H1 (cell line): ENCODE results near the gene COL11A2. TPM values are rescaled to one million over a fixed set of nuclear protein-coding genes. Genes with fewer than 3 reads are reported as not detected.
A peak's percentile ranks its signal among the peaks of the same experiment; 100 is the strongest.

Experiments
- CTCF ChIA-PET: fragments of 300-600 bp; sonication (Branson Sonifier 250); formaldehyde crosslinking; loops from one replicate; lab custom pipeline; 2021; ENCODE audit not compliant: partially characterized antibody; lab: Charles Lee
- POLR2A ChIA-PET: fragments of 300-600 bp; sonication (Branson Sonifier 250); formaldehyde crosslinking; loops from one replicate; lab custom pipeline; 2021; ENCODE audit warnings: inconsistent platforms; ENCODE audit not compliant: partially characterized antibody; lab: Charles Lee
- DNase-seq, 2 experiments: peaks; one replicate each; pipeline versions ENCODE4 v3.0.0 to v3.0.0-alpha.2; 2010 to 2022; ENCODE audit warnings: low spot score in 2 of 2, low read depth in 1 of 2, mixed read lengths in 1 of 2
- FAIRE-seq: peaks from 2 replicates; lab custom pipeline; 2011; peaks lifted over from hg19 to GRCh38; lab: Jason Lieb, UNC
- H2AFZ ChIP-seq: 2 replicates; pipeline ENCODE4 v1.8.1; 2012; ENCODE audit warnings: low read length, inconsistent platforms
- H2AK5ac ChIP-seq: 2 replicates; pipeline ENCODE4 v1.6.1; 2013; ENCODE audit warnings: low read depth, low read length
- H2BK120ac ChIP-seq: replicated peaks from 2 replicates; pipeline ENCODE3; 2013; ENCODE audit warnings: low read depth, low read length, inconsistent platforms
- H2BK12ac ChIP-seq: 2 replicates; pipeline ENCODE4 v1.6.1; 2013; ENCODE audit warnings: low read depth, low read length
- H2BK15ac ChIP-seq: 2 replicates; pipeline ENCODE4 v1.6.1; 2013; ENCODE audit warnings: low read length
- H2BK20ac ChIP-seq: 2 replicates; pipeline ENCODE4 v1.6.1; 2013; ENCODE audit warnings: low read length
- H2BK5ac ChIP-seq: 2 replicates; pipeline ENCODE4 v1.6.1; 2013; ENCODE audit warnings: low read depth, low read length
- H3K14ac ChIP-seq: 2 replicates; pipeline ENCODE4 v1.6.1; 2013; ENCODE audit warnings: inconsistent platforms; ENCODE audit not compliant: insufficient read length
- H3K18ac ChIP-seq: 2 replicates; pipeline ENCODE4 v1.6.1; 2013; ENCODE audit warnings: low read length; ENCODE audit errors: extremely low read depth
- H3K23ac ChIP-seq: 2 replicates; pipeline ENCODE4 v1.6.1; 2013; ENCODE audit warnings: inconsistent platforms; ENCODE audit not compliant: insufficient read length
- H3K23me2 ChIP-seq: 2 replicates; pipeline ENCODE4 v1.6.1; 2013; ENCODE audit warnings: low read depth, low read length
- H3K27ac ChIP-seq: 2 replicates; pipeline ENCODE4 v1.6.1; 2011; ENCODE audit warnings: low read depth, low read length, inconsistent platforms
- H3K27me3 ChIP-seq, 4 experiments: replicated peaks in 1 of 4; 1 replicate in 1 of 4; 2 replicates in 3 of 4; pipeline versions ENCODE4 v1.6.1 to v1.8.1; 2011 to 2013; ENCODE audit warnings: low read length in 3 of 4, mild to moderate bottlenecking in 3 of 4, inconsistent platforms in 2 of 4, mixed read lengths in 2 of 4, moderate library complexity in 1 of 4; ENCODE audit not compliant: control insufficient read depth in 3 of 4, insufficient read depth in 3 of 4; ENCODE audit errors: extremely low read depth in 1 of 4
- H3K36me3 ChIP-seq, 4 experiments: 2 replicates each; pipeline versions ENCODE4 v1.6.1 to v1.8.1; 2011 to 2013; ENCODE audit warnings: mild to moderate bottlenecking in 4 of 4, low read length in 3 of 4, moderate library complexity in 2 of 4, control low read depth in 1 of 4, inconsistent platforms in 1 of 4; ENCODE audit not compliant: insufficient read depth in 4 of 4, control insufficient read depth in 2 of 4
- H3K4ac ChIP-seq: replicated peaks from 2 replicates; pipeline ENCODE3; 2013; ENCODE audit warnings: low read length, low read depth, mixed read lengths, inconsistent platforms; ENCODE audit not compliant: insufficient read length
- H3K4me1 ChIP-seq, 4 experiments: replicated peaks in 1 of 4; 1 replicate in 1 of 4; 2 replicates in 3 of 4; pipeline versions ENCODE4 v1.6.1 to v1.8.1; 2011 to 2013; ENCODE audit warnings: low read length in 3 of 4, inconsistent platforms in 2 of 4, mixed read lengths in 1 of 4; ENCODE audit not compliant: insufficient read depth in 4 of 4, control insufficient read depth in 3 of 4
- H3K4me2 ChIP-seq, 2 experiments: 2 replicates each; pipeline versions ENCODE4 v1.6.1 to v1.8.1; 2011 to 2013; ENCODE audit warnings: low read depth in 2 of 2, low read length in 2 of 2, control low read depth in 1 of 2, inconsistent platforms in 1 of 2, mild to moderate bottlenecking in 1 of 2; ENCODE audit not compliant: insufficient read depth in 1 of 2
- H3K4me3 ChIP-seq, 4 experiments: fragments of 200-600, 300-600 bp in 1 of 4; sonication (generic), shearing (Covaris generic), sonication (Bioruptor Twin) in 1 of 4; 2 replicates each; pipeline versions ENCODE4 v1.5.1 to v1.8.1; 2011 to 2016; ENCODE audit warnings: low read length in 4 of 4, low read depth in 3 of 4, control low read depth in 2 of 4, inconsistent platforms in 2 of 4, mild to moderate bottlenecking in 2 of 4, mixed read lengths in 1 of 4, moderate library complexity in 1 of 4; ENCODE audit not compliant: insufficient read depth in 2 of 4; ENCODE audit errors: extremely low read depth in 1 of 4
- H3K56ac ChIP-seq: replicated peaks from 2 replicates; pipeline ENCODE3; 2013; ENCODE audit warnings: low read depth, mild to moderate bottlenecking, mixed read lengths, low read length, inconsistent platforms; ENCODE audit not compliant: insufficient read length
- H3K79me1 ChIP-seq: 2 replicates; pipeline ENCODE4 v1.6.1; 2013; ENCODE audit warnings: low read depth, low read length, control low read depth
- H3K79me2 ChIP-seq, 2 experiments: 2 replicates each; pipeline versions ENCODE4 v1.6.1 to v1.8.1; 2012 to 2013; ENCODE audit warnings: low read length in 2 of 2, mild to moderate bottlenecking in 2 of 2, inconsistent platforms in 1 of 2; ENCODE audit not compliant: insufficient read depth in 2 of 2, control insufficient read depth in 1 of 2
- H3K9ac ChIP-seq, 4 experiments: replicated peaks in 1 of 4; 1 replicate in 1 of 4; 2 replicates in 3 of 4; pipeline versions ENCODE4 v1.6.1 to v1.8.1; 2011 to 2013; ENCODE audit warnings: low read depth in 3 of 4, low read length in 3 of 4, control low read depth in 2 of 4, mild to moderate bottlenecking in 2 of 4, moderate library complexity in 2 of 4, inconsistent platforms in 1 of 4; ENCODE audit errors: extremely low read depth in 1 of 4
- H3K9me3 ChIP-seq, 2 experiments: 2 replicates each; pipeline versions ENCODE4 v1.6.1 to v1.8.1; 2012 to 2013; ENCODE audit warnings: mild to moderate bottlenecking in 2 of 2, moderate library complexity in 2 of 2, control low read depth in 1 of 2, inconsistent platforms in 1 of 2, low read depth in 1 of 2, low read length in 1 of 2, mixed read lengths in 1 of 2; ENCODE audit not compliant: insufficient read depth in 2 of 2
- H4K20me1 ChIP-seq, 2 experiments: replicated peaks in 1 of 2; 2 replicates each; pipeline versions ENCODE3 to v1.8.1; 2011 to 2013; ENCODE audit warnings: inconsistent platforms in 2 of 2, low read length in 2 of 2, mild to moderate bottlenecking in 1 of 2; ENCODE audit not compliant: insufficient read depth in 2 of 2, control insufficient read depth in 1 of 2
- H4K5ac ChIP-seq: 2 replicates; pipeline ENCODE4 v1.6.1; 2013; ENCODE audit warnings: low read length, low read depth, mixed read lengths, inconsistent platforms; ENCODE audit not compliant: insufficient read length
- H4K8ac ChIP-seq: 2 replicates; pipeline ENCODE4 v1.8.0; 2013; ENCODE audit warnings: mild to moderate bottlenecking, moderate library complexity, low read length, inconsistent platforms; ENCODE audit not compliant: insufficient read depth; ENCODE audit errors: extremely low read depth
- H4K91ac ChIP-seq: replicated peaks from 2 replicates; pipeline ENCODE3; 2013; ENCODE audit warnings: low read length, mixed read lengths, inconsistent platforms; ENCODE audit not compliant: insufficient read length
- JUN ChIP-seq: IDR thresholded peaks from 2 replicates; pipeline ENCODE4 v1.6.1; 2011; ENCODE audit warnings: low read depth, mild to moderate bottlenecking, improper control_type of control experiment, low read length
- KDM1A ChIP-seq: fragments of 200-600, 300-600 bp; sonication (generic); IDR thresholded peaks from 2 replicates; pipeline ENCODE4 v1.7.1; 2016; ENCODE audit warnings: mild to moderate bottlenecking, low read length, borderline replicate concordance
- SP2 ChIP-seq: IDR thresholded peaks from 2 replicates; pipeline ENCODE4 v1.6.1; 2012; ENCODE audit warnings: mild to moderate bottlenecking, low read length, inconsistent platforms
- SUZ12 ChIP-seq: fragments of 200-600 bp; sonication (generic); IDR thresholded peaks from 2 replicates; pipeline ENCODE4 v1.6.1; 2012; ENCODE audit warnings: mild to moderate bottlenecking, inconsistent platforms, low read length, moderate library complexity, mixed read lengths
- WGBS, 2 experiments: shearing (Covaris generic) in 1 of 2; methylation state at CpG; one replicate each; pipeline versions ENCODE4 v1.1.6 to v1.1.7; 2013 to 2015; ENCODE audit warnings: low lambda C conversion rate in 2 of 2, mixed read lengths in 2 of 2, inconsistent platforms in 1 of 2, low coverage in 1 of 2, missing lambda C conversion rate in 1 of 2; ENCODE audit not compliant: insufficient replicate concordance in 2 of 2, insufficient coverage in 1 of 2, insufficient read length in 1 of 2; ENCODE audit errors: extremely low coverage in 1 of 2, missing lambda C conversion rate in 1 of 2; 5-methylcytosine and 5-hydroxymethylcytosine counted together
- polyA plus RNA-seq, 7 experiments: library from polyadenylated mRNA; depleted of rRNA in 3 of 7; stranded (reverse) in 5 of 7; unstranded in 2 of 7; fragments of >200 nt in 5 of 7; fragments of 200-250 nt in 2 of 7; gene quantifications; 1 replicate in 5 of 7; 2 replicates in 1 of 7; 4 replicates in 1 of 7; pipeline versions ENCODE4 v1.2.1 to v1.2.3, GENCODE V29; 2011 to 2013; ENCODE audit warnings: missing spikeins in 2 of 7, mixed read lengths in 2 of 7
- total RNA-seq: library from RNA; stranded (reverse); fragmentation: NEBNext Ultra II Directional; extraction: Animal tissue kit (Norgen Biotek cat#: 25700); gene quantifications from 2 replicates; pipeline ENCODE4 v1.2.1, GENCODE V29; 2021
- TF ChIP-seq, protein P1 (sequence below): IDR thresholded peaks from 2 replicates; pipeline ENCODE4 v1.6.1; 2011; ENCODE audit warnings: low read length, improper control_type of control experiment

COL11A2 gene
- total and polyA plus RNA-seq, 2 of the 8 experiments (the other 6 are each of a cell fraction or from before 2014, with no cell fraction given), result 2.8 to 3.8 TPM

DNA sequence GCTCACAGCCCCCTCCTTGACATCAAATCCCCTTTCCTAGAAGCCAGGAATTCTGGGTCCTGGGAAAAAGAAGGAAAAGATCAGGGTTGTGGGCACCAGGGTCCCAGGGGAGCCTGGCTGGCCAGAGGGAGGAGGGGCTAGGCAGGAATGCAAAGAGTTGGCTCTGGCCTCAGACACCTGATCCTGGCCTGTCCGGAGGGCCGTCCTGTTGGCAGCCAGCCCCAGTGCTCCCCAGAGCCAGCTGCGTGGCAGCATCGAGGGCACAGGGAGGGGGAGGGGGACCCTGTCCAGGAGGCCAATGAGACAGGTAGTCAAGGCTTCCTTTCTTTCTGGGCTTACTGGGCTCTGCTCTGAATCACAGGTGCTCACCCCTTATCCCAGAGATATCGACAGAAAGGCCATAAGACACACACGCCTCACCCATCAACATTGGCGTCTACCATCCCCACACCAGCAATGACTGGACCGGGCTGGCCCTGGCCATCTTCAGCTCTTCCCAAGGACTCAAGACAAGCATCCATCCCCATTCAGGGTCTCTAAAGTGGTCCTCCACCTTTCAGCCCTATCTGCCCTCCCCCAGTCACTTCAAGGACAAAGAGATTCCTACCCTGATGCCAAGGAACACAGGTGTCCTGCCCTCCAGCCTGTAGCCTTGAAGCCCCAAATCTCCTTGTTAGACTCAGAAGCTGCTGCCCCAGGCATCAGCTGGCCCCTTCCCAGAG lies 723 bp downstream of the COL11A2 start:
- peaks cover 0 to 8% (median 7%) of the 10 kb centered on the region in 4 experiments; a peak in 6 of 7 replicates for H3K4me1 ChIP-seq
- H3K23ac ChIP-seq, result no peak overlapping the region
- no peaks in the 10 kb centered on the region for H3K79me1 ChIP-seq
- H3K4me2 ChIP-seq, result peak overlapping the region; percentile 78 to 96
- peaks cover 0 to 17% (median 15%) of the 10 kb centered on the region in 4 experiments; a peak in 6 of 7 replicates for H3K27me3 ChIP-seq
- H3K36me3 ChIP-seq, result peaks cover 0 to 13% (median 6%) of the 10 kb centered on the region in 4 experiments; a peak in 4 of 8 replicates
- no peak overlapping the region for H3K27ac ChIP-seq
- no peaks in the 10 kb centered on the region for H3K9me3 ChIP-seq
- no peak overlapping the region for H3K14ac ChIP-seq
- H3K9ac ChIP-seq, result no peak overlapping the region
- no peak overlapping the region for H2BK5ac ChIP-seq
- no peak overlapping the region for H4K91ac ChIP-seq
- H3K23me2 ChIP-seq, result peaks cover 11% of the 10 kb centered on the region
- WGBS, 2 experiments, result 62% methylated on average over 8 of the region's 8 CpGs; no CpG with 5 or more reads in 1 of the 2 experiments
- peak overlapping the region; percentile 72 to 79 (median 77); a peak in 6 of 8 replicates for H3K4me3 ChIP-seq
- H4K5ac ChIP-seq, result no peak overlapping the region
- peaks cover 0 to 5% of the 10 kb centered on the region in 2 experiments for H4K20me1 ChIP-seq
- FAIRE-seq, result no peak
- ChIA-PET POLR2A (interaction anchor here (0.7 to 1.8 kb wide), 3 partner anchors 28 to 220 kb away, joined by 3 to 4 read pairs (median 3); no protein-coding TSS in a partner anchor), CTCF (interaction anchor here (0.6 to 1.5 kb wide), 5 partner anchors 18 to 192 kb away, joined by 3 to 4 read pairs (median 3); no protein-coding TSS in a partner anchor)
- peak overlapping the region; percentile 23; the same call in 1 of the 2 replicates for H2BK12ac ChIP-seq
- H3K18ac ChIP-seq, result no peak overlapping the region
- no peak for TF ChIP-seq KDM1A
- peak; percentile 32; the same call in 1 of the 2 replicates for TF ChIP-seq SUZ12
- no peak for TF ChIP-seq SP2
- TF ChIP-seq JUN, result no peak
- TF ChIP-seq, protein P1, sequence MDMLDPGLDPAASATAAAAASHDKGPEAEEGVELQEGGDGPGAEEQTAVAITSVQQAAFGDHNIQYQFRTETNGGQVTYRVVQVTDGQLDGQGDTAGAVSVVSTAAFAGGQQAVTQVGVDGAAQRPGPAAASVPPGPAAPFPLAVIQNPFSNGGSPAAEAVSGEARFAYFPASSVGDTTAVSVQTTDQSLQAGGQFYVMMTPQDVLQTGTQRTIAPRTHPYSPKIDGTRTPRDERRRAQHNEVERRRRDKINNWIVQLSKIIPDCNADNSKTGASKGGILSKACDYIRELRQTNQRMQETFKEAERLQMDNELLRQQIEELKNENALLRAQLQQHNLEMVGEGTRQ, result no peak
- H2BK15ac ChIP-seq, result no peak overlapping the region
- H2AFZ ChIP-seq, result no peak overlapping the region
- H2AK5ac ChIP-seq, result 0 out of 2 replicates have a peak overlapping the region, but pooled peaks have one; percentile 13
- no peak for DNase-seq
- H2BK120ac ChIP-seq, result no peak overlapping the region
- no peaks in the 10 kb centered on the region for H3K79me2 ChIP-seq
- no peak overlapping the region for H3K4ac ChIP-seq
- no peak overlapping the region for H3K56ac ChIP-seq
- no peak overlapping the region for H2BK20ac ChIP-seq
- H4K8ac ChIP-seq, result no peak overlapping the region
